MCF 10A (cell line): ENCODE results near the gene MBOAT7. TPM values are rescaled to one million over a fixed set of nuclear protein-coding genes. Genes with fewer than 3 reads are reported as not detected.

Experiments used
- BruUV-seq: library from RNA; stranded (reverse); fragments of 400-500 nt; replicated peaks from 2 replicates; lab custom pipeline; 2021; lab: Mats Ljungman, UMichigan
- CTCF ChIA-PET: fragments of 300-600 bp; sonication (Branson Sonifier 250); formaldehyde crosslinking; extraction: SDS; loops from one replicate; lab custom pipeline; 2021; ENCODE audit warnings: antibody characterized with exemption, inconsistent platforms; lab: Yijun Ruan, JAX
- POLR2A ChIA-PET: fragments of 300-600, 350-650 bp; sonication (Branson Sonifier 250); formaldehyde crosslinking; extraction: SDS; loops from one replicate; lab custom pipeline; 2020; ENCODE audit warnings: antibody characterized with exemption, inconsistent platforms; lab: Yijun Ruan, JAX
- DNase-seq: peaks from one replicate; pipeline ENCODE4 v3.0.0-alpha.2; 2018; ENCODE audit not compliant: unreplicated experiment
- H3K27ac Mint-ChIP-seq: one replicate; pipeline ENCODE4 v1.8.0; 2022; ENCODE audit warnings: mild to moderate bottlenecking, low read depth, mixed read lengths; ENCODE audit not compliant: unreplicated experiment
- H3K27me3 Mint-ChIP-seq: one replicate; pipeline ENCODE4 v1.8.0; 2022; ENCODE audit warnings: mixed read lengths; ENCODE audit not compliant: insufficient read depth, unreplicated experiment
- H3K36me3 Mint-ChIP-seq: one replicate; pipeline ENCODE4 v1.8.0; 2022; ENCODE audit warnings: mild to moderate bottlenecking, moderate library complexity, mixed read lengths; ENCODE audit not compliant: insufficient read depth, unreplicated experiment
- H3K4me1 Mint-ChIP-seq: one replicate; pipeline ENCODE4 v1.8.0; 2022; ENCODE audit warnings: mixed read lengths; ENCODE audit not compliant: insufficient read depth, unreplicated experiment
- H3K4me3 Mint-ChIP-seq: one replicate; pipeline ENCODE4 v1.8.0; 2022; ENCODE audit warnings: mild to moderate bottlenecking, moderate library complexity, mixed read lengths; ENCODE audit not compliant: unreplicated experiment
- H3K9me3 Mint-ChIP-seq: one replicate; pipeline ENCODE4 v1.8.0; 2022; ENCODE audit warnings: mixed read lengths; ENCODE audit not compliant: unreplicated experiment
- CTCF ChIP-seq: fragments of 200-600 bp; IDR thresholded peaks from one replicate; pipeline ENCODE4 v1.8.0; 2022; ENCODE audit warnings: antibody characterized with exemption, mild to moderate bottlenecking; ENCODE audit not compliant: unreplicated experiment
- intact Hi-C: fragments of 100-400 bp; cut with micrococcal nuclease; formaldehyde crosslinking; loops from 2 replicates; pipeline ENCODE4 v1.14.1; 2022
- total RNA-seq: library from RNA; stranded (reverse); gene quantifications from 2 replicates; pipeline ENCODE4 v1.2.3, GENCODE V29; 2022

Gene MBOAT7
- total RNA-seq, 1 experiment from 2014 or later, result 43.8 TPM

- BruUV-seq, result no TSS peak
- H3K27me3 Mint-ChIP-seq, result no peaks in the 10 kb centered on the region
- ChIA-PET POLR2A (interaction anchor here (1.0 to 1.2 kb wide), 2 partner anchors 16 to 27 kb away, joined by 3 to 4 read pairs; partner anchors contain the start of genes PRPF31 and TFPT), CTCF (interaction anchor here (0.6 to 1.8 kb wide), 4 partner anchors 14 to 1551 kb away, joined by 3 to 4 read pairs (median 4); partner anchors contain the start of gene LENG1)
- no peak overlapping the region for H3K4me3 Mint-ChIP-seq
- DNase-seq, result no peak
- peaks cover 37% of the 10 kb centered on the region for H3K36me3 Mint-ChIP-seq
- H3K4me1 Mint-ChIP-seq, result peaks cover 19% of the 10 kb centered on the region
- H3K9me3 Mint-ChIP-seq, result no peaks in the 10 kb centered on the region
- intact Hi-C loops, result no loop called here
- no peak for TF ChIP-seq CTCF
- no peak overlapping the region for H3K27ac Mint-ChIP-seq
Measured at GRCh38 chr19:54142166-54142780, 47.1 kb downstream of the MBOAT7 start.

- ChIA-PET CTCF (interaction anchor here (0.7 to 1.8 kb wide), 2 partner anchors 18 to 348 kb away, joined by 4 read pairs; partner anchors contain the start of gene LENG1), POLR2A (interaction anchor here (1.0 to 1.2 kb wide), 2 partner anchors 17 to 26 kb away, joined by 3 to 4 read pairs; partner anchors contain the start of genes PRPF31 and TFPT)
- BruUV-seq, result no TSS peak
- peaks cover 20% of the 10 kb centered on the region for H3K4me1 Mint-ChIP-seq
- intact Hi-C loops, result no loop called here
- no peaks in the 10 kb centered on the region for H3K9me3 Mint-ChIP-seq
- no peak for DNase-seq
- no peak for TF ChIP-seq CTCF
- H3K4me3 Mint-ChIP-seq, result no peak overlapping the region
- H3K27me3 Mint-ChIP-seq, result no peaks in the 10 kb centered on the region
- no peak overlapping the region for H3K27ac Mint-ChIP-seq
- peaks cover 28% of the 10 kb centered on the region for H3K36me3 Mint-ChIP-seq
Measured at GRCh38 chr19:54141356-54141755, 48.0 kb downstream of the MBOAT7 start.

GRCh38 chr19:54138489-54139256 lies 50.7 kb downstream of the MBOAT7 start:
- TF ChIP-seq CTCF, result no peak

More at GRCh38 chr19:54138489-54139256, 50.7 kb downstream of the MBOAT7 start:
- Mint-ChIP-seq H3K4me1 (peaks cover 25% of the 10 kb centered on the region), H3K27me3 (no peaks in the 10 kb centered on the region), H3K36me3 (peaks cover 7% of the 10 kb centered on the region), H3K9me3 (no peaks in the 10 kb centered on the region), H3K4me3 (peak overlapping the region; percentile 79), H3K27ac (peak overlapping the region; percentile 92)
- intact Hi-C loops, result no loop called here
- DNase-seq, result no peak
- POLR2A ChIA-PET, result interaction anchor here (0.6 to 5.7 kb wide), 4 partner anchors 9 to 60 kb away, joined by 3 to 110 read pairs (median 3); partner anchors contain the start of genes LENG1, PRPF31 and TFPT
- CTCF ChIA-PET, result interaction anchor here (0.8 to 2.0 kb wide), 4 partner anchors 30 to 347 kb away, joined by 3 to 7 read pairs (median 3); no protein-coding TSS in a partner anchor
- BruUV-seq, result no TSS peak
